Measurements from ENCODE around the gene MAP4K1. TPM values are rescaled to one million over a fixed set of nuclear protein-coding genes. Genes with fewer than 3 reads are reported as not detected.

Gene MAP4K1
- total RNA-seq, 4 donors from 2014 or later, result 0.31 to 0.97 (median 0.78) TPM; not detected in 1

GRCh38 chr19:38650172-38650775, 32.5 kb upstream of the MAP4K1 start:
- in situ Hi-C loops (cut with MboI; ENCODE audit: low sequenced_read_pairs in 4 of 4), result loop anchor here in 1 of 4 donors (25.0 kb wide), 1 partner anchor 1162 kb away; no protein-coding TSS in a partner anchor
- Histone ChIP-seq H3K36me3 (no peaks in the 10 kb centered on the region), H3K9me3 (no peaks in the 10 kb centered on the region), H3K4me3 (peak overlapping the region; percentile 90 to 100 (median 100)), H3K27ac (peak overlapping the region; percentile 98 to 100 (median 99)), H3K27me3 (no peaks in the 10 kb centered on the region), H3K4me1 (peaks cover 63 to 69% of the 10 kb centered on the region in 2 donors)
- ATAC-seq (no peak), DNase-seq (no peak)
- TF ChIP-seq POLR2A (IDR thresholded peaks at IDR 0.05) (no peak), CTCF (IDR thresholded peaks at IDR 0.05 in 4 of 5, conservative IDR thresholded peaks at IDR 0.05 in 1 of 5) (no peak)
- intact Hi-C loops (cut with DNase I; ENCODE audit: low total_unique reads), result loop anchor here (10.0 kb wide), 1 partner anchor 755 kb away; the partner anchor contains the start of gene ZFP36

DNA sequence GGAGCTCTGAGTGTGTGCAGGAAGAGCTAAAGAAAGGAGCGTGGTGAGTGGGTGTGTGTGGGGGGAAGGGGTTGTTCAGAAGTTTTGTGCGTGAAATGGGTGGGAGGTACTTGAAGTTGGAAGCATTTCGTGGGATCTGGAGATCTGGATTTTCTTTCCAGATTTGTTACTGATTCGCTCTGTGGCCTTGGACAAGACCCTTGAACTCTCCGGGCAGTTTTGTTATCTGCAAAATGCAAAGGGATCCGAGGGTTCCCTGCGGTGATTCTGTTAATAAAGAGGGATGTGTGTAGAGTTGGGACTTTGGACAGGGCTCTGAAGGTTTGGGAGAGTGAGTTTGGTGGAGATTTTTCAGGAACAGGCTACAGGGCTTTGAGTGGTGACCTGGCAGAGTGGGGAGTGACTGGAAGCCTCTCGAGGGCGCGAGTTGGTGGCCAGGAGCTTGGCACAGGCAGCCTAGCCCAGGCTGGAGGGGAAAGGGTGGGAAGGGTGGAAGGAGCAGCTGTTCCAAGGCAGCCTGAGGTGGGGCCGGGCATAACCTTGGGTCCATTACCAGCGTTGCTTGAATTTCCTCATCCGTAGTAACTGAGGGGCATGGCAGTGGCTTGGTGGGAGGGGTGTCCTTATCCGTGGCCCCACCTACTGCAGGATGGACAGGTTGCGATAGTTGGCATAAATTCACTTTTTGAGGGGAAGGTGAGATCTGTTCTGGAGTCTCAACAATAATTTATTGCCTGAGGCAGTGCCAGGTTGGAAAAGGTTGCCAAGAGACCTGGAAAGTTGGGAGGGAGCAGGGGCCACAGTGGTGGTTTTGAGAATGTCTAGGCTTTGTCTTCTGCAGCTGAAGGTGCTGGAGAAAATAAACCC, 31.8 kb upstream of the MAP4K1 start:
- no peaks in the 10 kb centered on the region for H3K27me3 ChIP-seq
- peak; percentile 15 to 39 for TF ChIP-seq POLR2A (IDR thresholded peaks at IDR 0.05)
- no peak for TF ChIP-seq CTCF (IDR thresholded peaks at IDR 0.05 in 4 of 5, conservative IDR thresholded peaks at IDR 0.05 in 1 of 5)
- peak overlapping the region; percentile 90 to 100 (median 100) for H3K4me3 ChIP-seq
- H3K27ac ChIP-seq, result peak overlapping the region; percentile 98 to 100 (median 99)
- intact Hi-C loops (cut with DNase I; ENCODE audit: low total_unique reads) (loop anchor here (5.0 to 10.0 kb wide), 3 partner anchors 65 to 755 kb away; partner anchors contain the start of gene ZFP36), in situ Hi-C loops (cut with MboI; ENCODE audit: low sequenced_read_pairs in 4 of 4) (loop anchor here in 2 of 4 donors (10.0 to 25.0 kb wide), 3 partner anchors 45 to 1163 kb away; partner anchors contain the start of genes ECH1 (in 1 of the 2) and HNRNPL (in 1 of the 2))
- ATAC-seq (peak in 1 of 2 donors; percentile 5), DNase-seq (peak in 1 of 2 donors; percentile 62)
- no peaks in the 10 kb centered on the region for H3K9me3 ChIP-seq
- H3K4me1 ChIP-seq, result peaks cover 55 to 61% of the 10 kb centered on the region in 2 donors
- no peaks in the 10 kb centered on the region for H3K36me3 ChIP-seq

GRCh38 chr19:38648769-38649304, 31.1 kb upstream of the MAP4K1 start:
- peak overlapping the region; percentile 98 to 100 (median 99) for H3K27ac ChIP-seq
- H3K36me3 ChIP-seq, result no peaks in the 10 kb centered on the region
- TF ChIP-seq POLR2A (IDR thresholded peaks at IDR 0.05), result no peak
- no peak for TF ChIP-seq CTCF (IDR thresholded peaks at IDR 0.05 in 4 of 5, conservative IDR thresholded peaks at IDR 0.05 in 1 of 5)
- no peaks in the 10 kb centered on the region for H3K27me3 ChIP-seq
- DNase-seq (no peak), ATAC-seq (no peak)
- in situ Hi-C loops (cut with MboI; ENCODE audit: low sequenced_read_pairs in 4 of 4) (loop anchor here in 2 of 4 donors (10.0 to 25.0 kb wide), 2 partner anchors 46 to 188 kb away; partner anchors contain the start of genes ECH1 (in 1 of the 2) and HNRNPL (in 1 of the 2)), intact Hi-C loops (cut with DNase I; ENCODE audit: low total_unique reads) (loop anchor here (5.0 to 10.0 kb wide), 2 partner anchors 66 to 83 kb away; no protein-coding TSS in a partner anchor)
- no peaks in the 10 kb centered on the region for H3K9me3 ChIP-seq
- peak overlapping the region; percentile 90 to 100 (median 100) for H3K4me3 ChIP-seq
- peaks cover 48 to 54% of the 10 kb centered on the region in 2 donors for H3K4me1 ChIP-seq

DNA sequence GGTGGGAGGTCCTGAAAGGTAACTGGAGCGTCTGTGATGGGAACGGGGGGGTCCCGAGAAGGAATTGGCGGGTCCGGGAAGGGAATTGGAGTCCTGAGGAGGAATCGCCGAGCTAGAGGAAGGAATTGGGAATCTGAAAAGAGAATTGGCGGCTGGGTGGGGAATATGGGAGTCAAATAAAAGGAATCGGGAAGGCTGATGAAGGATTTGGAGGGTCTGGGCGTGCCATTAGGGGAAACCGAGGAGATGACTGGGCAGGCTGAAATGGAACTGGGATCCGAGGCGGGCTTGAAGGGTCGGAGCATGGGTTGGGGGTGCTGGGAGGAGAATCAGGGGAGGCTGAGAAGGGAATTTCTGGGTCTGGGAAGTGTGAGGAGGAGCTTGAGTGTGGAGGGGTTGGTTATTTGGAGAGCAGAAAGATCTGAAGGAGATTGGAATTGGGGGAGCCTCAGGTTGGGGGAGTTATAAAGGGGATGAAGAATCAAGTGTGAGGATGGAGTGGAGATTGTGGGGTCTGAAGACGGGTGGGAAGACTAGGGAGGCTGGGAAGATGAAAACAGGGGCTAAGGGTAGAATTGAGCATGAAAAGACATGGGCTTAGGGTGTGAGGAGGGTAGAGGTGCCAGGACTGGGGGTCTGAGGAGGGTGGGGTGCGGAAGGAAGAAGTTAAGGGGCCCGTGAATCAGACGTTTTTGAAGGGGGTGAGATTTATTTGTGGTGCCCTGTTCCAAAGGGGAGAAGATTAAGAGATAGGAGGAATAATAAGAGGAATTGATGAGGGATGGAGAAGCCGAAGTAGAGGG, 30.4 kb upstream of the MAP4K1 start:
- no peak for ATAC-seq
- peaks cover 42 to 48% of the 10 kb centered on the region in 2 donors for H3K4me1 ChIP-seq
- no peaks in the 10 kb centered on the region for H3K9me3 ChIP-seq
- in situ Hi-C loops (cut with MboI; ENCODE audit: low sequenced_read_pairs in 4 of 4), result loop anchor here in 2 of 4 donors (10.0 to 25.0 kb wide), 2 partner anchors 47 to 189 kb away; partner anchors contain the start of genes ECH1 (in 1 of the 2) and HNRNPL (in 1 of the 2)
- no peaks in the 10 kb centered on the region for H3K36me3 ChIP-seq
- H3K4me3 ChIP-seq, result peak overlapping the region; percentile 90 to 100 (median 100)
- intact Hi-C loops (cut with DNase I; ENCODE audit: low total_unique reads), result loop anchor here (5.0 to 10.0 kb wide), 2 partner anchors 67 to 84 kb away; no protein-coding TSS in a partner anchor
- no peak for TF ChIP-seq POLR2A (IDR thresholded peaks at IDR 0.05)
- TF ChIP-seq CTCF (IDR thresholded peaks at IDR 0.05 in 4 of 5, conservative IDR thresholded peaks at IDR 0.05 in 1 of 5), result no peak
- no peak for DNase-seq
- H3K27ac ChIP-seq, result peak overlapping the region; percentile 98 to 100 (median 99)
- no peaks in the 10 kb centered on the region for H3K27me3 ChIP-seq

Data from gastrocnemius medialis (tissue), 4 donors.